Measurements from ENCODE around the gene ZNF526. TPM values are rescaled to one million over a fixed set of nuclear protein-coding genes. Genes with fewer than 3 reads are reported as not detected.

Gene ZNF526
- total and polyA plus RNA-seq, 12 donors = 2.0 to 12.5 (median 6.2) TPM

GRCh38 chr19:42220751-42221097 lies 612 bp downstream of the ZNF526 start:
- peak overlapping the region; percentile 52 to 97 (median 78) for H3K4me3 ChIP-seq
- H3K36me3 ChIP-seq (replicated peaks in 1 of 2) = peaks cover 0 to 17% of the 10 kb centered on the region in 2 donors
- TF ChIP-seq CTCF (IDR thresholded peaks at IDR 0.05) (no peak), POLR2A (IDR thresholded peaks at IDR 0.05) (no peak)
- no peaks in the 10 kb centered on the region for H3K9me3 ChIP-seq (replicated peaks in 1 of 3)
- intact Hi-C loops (cut with DNase I) = no loop called here
- DNase-seq = no peak
- H3K27me3 ChIP-seq = no peaks in the 10 kb centered on the region
- WGBS, 4 donors = 2 to 5% (median 4%) methylated on average over 6 of the region's 6 CpGs
- H3K27ac ChIP-seq = peak overlapping the region in 3 of 5 donors; percentile 81 to 97 (median 94)
- peaks cover 17 to 43% of the 10 kb centered on the region in 2 donors for H3K4me1 ChIP-seq (replicated peaks in 1 of 2)

DNA sequence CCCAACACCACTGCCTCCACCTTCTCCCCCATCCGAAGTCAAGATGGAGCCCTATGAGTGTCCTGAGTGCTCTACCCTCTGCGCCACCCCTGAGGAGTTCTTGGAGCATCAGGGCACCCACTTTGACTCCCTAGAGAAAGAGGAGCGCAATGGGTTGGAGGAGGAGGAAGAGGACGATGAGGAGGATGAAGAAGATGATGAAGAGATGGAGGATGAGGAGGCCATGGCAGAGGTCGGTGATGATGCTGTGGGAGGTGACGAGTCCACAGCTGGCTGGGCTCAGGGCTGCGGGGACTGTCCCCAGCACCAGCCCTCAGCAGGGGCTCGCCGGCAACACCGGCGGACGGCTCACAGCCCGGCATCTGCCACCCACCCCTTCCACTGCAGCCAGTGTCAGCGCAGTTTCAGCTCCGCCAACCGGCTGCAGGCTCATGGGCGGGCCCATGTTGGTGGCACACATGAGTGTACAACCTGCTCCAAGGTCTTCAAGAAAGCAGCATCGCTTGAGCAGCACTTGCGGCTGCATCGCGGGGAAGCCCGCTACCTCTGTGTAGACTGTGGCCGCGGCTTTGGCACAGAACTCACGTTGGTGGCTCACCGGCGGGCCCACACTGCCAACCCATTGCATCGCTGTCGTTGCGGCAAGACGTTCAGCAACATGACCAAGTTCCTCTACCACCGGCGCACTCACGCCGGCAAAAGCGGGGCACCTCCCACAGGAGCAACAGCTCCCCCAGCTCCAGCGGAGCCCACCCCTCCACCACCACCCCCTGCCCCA lies 5.0 kb downstream of the ZNF526 start:
- H3K27me3 ChIP-seq = no peaks in the 10 kb centered on the region
- peaks cover 5 to 21% of the 10 kb centered on the region in 2 donors for H3K4me1 ChIP-seq (replicated peaks in 1 of 2)
- peaks cover 0 to 52% of the 10 kb centered on the region in 2 donors for H3K36me3 ChIP-seq (replicated peaks in 1 of 2)
- DNase-seq = no peak
- WGBS, 4 donors = 93 to 96% (median 95%) methylated on average over 27 to 37 of the region's 37 CpGs
- H3K9me3 ChIP-seq (replicated peaks in 1 of 3) = no peaks in the 10 kb centered on the region
- intact Hi-C loops (cut with DNase I) = no loop called here
- no peak for TF ChIP-seq CTCF (IDR thresholded peaks at IDR 0.05)
- TF ChIP-seq POLR2A (IDR thresholded peaks at IDR 0.05) = no peak
- no peak overlapping the region for H3K4me3 ChIP-seq
- H3K27ac ChIP-seq = no peak overlapping the region

DNA sequence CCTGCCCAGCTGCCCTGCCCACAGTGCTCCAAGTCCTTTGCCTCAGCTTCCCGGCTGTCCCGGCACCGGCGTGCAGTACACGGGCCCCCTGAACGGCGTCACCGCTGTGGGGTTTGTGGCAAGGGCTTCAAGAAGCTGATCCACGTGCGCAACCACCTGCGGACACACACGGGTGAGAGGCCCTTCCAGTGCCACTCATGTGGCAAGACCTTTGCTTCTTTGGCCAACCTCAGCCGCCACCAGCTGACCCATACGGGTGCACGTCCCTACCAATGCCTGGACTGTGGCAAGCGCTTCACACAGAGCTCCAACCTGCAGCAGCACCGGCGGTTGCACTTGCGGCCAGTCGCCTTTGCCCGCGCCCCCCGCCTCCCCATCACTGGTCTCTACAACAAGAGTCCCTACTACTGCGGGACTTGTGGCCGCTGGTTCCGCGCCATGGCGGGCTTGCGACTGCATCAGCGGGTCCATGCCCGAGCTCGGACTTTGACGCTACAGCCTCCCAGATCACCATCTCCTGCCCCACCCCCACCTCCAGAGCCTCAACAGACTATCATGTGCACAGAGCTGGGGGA lies 5.7 kb downstream of the ZNF526 start:
- Histone ChIP-seq H3K4me3 (no peak overlapping the region), H3K27me3 (no peaks in the 10 kb centered on the region), H3K36me3 (replicated peaks in 1 of 2) (peaks cover 0 to 57% of the 10 kb centered on the region in 2 donors), H3K9me3 (replicated peaks in 1 of 3) (no peaks in the 10 kb centered on the region), H3K27ac (no peak overlapping the region), H3K4me1 (replicated peaks in 1 of 2) (peaks cover 3 to 18% of the 10 kb centered on the region in 2 donors)
- DNase-seq = no peak
- no peak for TF ChIP-seq POLR2A (IDR thresholded peaks at IDR 0.05)
- TF ChIP-seq CTCF (IDR thresholded peaks at IDR 0.05) = no peak
- intact Hi-C loops (cut with DNase I) = no loop called here
- 95 to 96% (median 95%) methylated on average over 10 to 33 of the region's 33 CpGs for WGBS, 4 donors

DNA sequence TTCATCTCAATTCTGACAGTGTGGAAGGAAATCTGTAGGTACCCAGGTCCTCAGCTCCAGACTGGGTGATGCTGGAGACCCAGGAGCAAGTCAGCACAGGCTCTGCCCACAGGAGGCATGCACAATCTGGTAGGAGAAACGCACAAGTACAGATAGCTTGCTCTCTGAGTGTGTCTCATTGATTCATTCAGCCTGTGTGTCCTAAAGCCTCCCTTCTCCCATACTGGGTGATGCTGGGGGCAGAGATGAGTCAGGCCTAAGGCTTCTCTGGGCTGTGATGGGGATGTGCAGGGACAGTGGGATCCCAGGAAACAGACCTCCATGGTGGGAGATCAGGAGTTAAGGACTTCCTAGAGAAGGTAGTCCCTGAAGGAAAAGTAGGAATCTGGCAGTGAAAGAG lies 6.8 kb downstream of the ZNF526 start:
- no peak overlapping the region for H3K4me3 ChIP-seq
- H3K27me3 ChIP-seq = no peaks in the 10 kb centered on the region
- no peak for TF ChIP-seq POLR2A (IDR thresholded peaks at IDR 0.05)
- TF ChIP-seq CTCF (IDR thresholded peaks at IDR 0.05) = no peak
- peaks cover 0 to 68% of the 10 kb centered on the region in 2 donors for H3K36me3 ChIP-seq (replicated peaks in 1 of 2)
- H3K9me3 ChIP-seq (replicated peaks in 1 of 3) = no peaks in the 10 kb centered on the region
- H3K4me1 ChIP-seq (replicated peaks in 1 of 2) = peaks cover 0 to 8% of the 10 kb centered on the region in 2 donors
- no peak overlapping the region for H3K27ac ChIP-seq
- intact Hi-C loops (cut with DNase I) = no loop called here
- WGBS, 4 donors = 75 to 100% (median 82%) methylated on average over 1 of the region's 1 CpG
- DNase-seq = no peak

Measured in adrenal gland (tissue), 12 donors.